Keratinocyte (primary cell): ENCODE data around the gene TEN1. TPM values are rescaled to one million over a fixed set of nuclear protein-coding genes. Genes with fewer than 3 reads are reported as not detected.

ENCODE experiments used
- DNase-seq: peaks from one replicate; pipeline ENCODE4 v3.0.0-alpha.2; 2011; ENCODE audit warnings: low read depth, missing footprints, low spot score
- FAIRE-seq: peaks from 2 replicates; lab custom pipeline; 2011; peaks lifted over from hg19 to GRCh38; lab: Jason Lieb, UNC
- H2AFZ ChIP-seq: 2 replicates; pipeline ENCODE4 v1.6.0; 2012; ENCODE audit warnings: low read length, control low read depth, inconsistent platforms; ENCODE audit not compliant: control insufficient read depth
- H3K27ac ChIP-seq: 2 replicates; pipeline ENCODE4 v1.5.1; 2011; ENCODE audit warnings: low read length; ENCODE audit not compliant: control insufficient read depth, insufficient read depth
- H3K27me3 ChIP-seq: 3 replicates; pipeline ENCODE4 v1.6.0; 2011; ENCODE audit warnings: low read length; ENCODE audit not compliant: control insufficient read depth, insufficient read depth; ENCODE audit errors: extremely low read depth
- H3K36me3 ChIP-seq, 2 experiments: 2 replicates in 1 of 2; 3 replicates in 1 of 2; pipeline ENCODE4 v1.5.1; 2011; ENCODE audit warnings: low read length in 2 of 2, mild to moderate bottlenecking in 1 of 2; ENCODE audit not compliant: control insufficient read depth in 2 of 2, insufficient read depth in 2 of 2; ENCODE audit errors: extremely low read depth in 1 of 2
- H3K4me1 ChIP-seq: 3 replicates; pipeline ENCODE4 v1.5.1; 2011; ENCODE audit warnings: low read length; ENCODE audit not compliant: control insufficient read depth, insufficient read depth; ENCODE audit errors: extremely low read depth
- H3K4me2 ChIP-seq: 3 replicates; pipeline ENCODE4 v1.6.0; 2011; ENCODE audit warnings: low read depth, low read length; ENCODE audit not compliant: control insufficient read depth, insufficient read depth; ENCODE audit errors: extremely low read depth
- H3K4me3 ChIP-seq, 3 experiments: fragments of 200-600 bp in 1 of 3; sonication (generic) in 1 of 3; 2 replicates in 2 of 3; 3 replicates in 1 of 3; pipeline ENCODE4 v1.5.1; 2011 to 2016; ENCODE audit warnings: low read length in 3 of 3, mild to moderate bottlenecking in 3 of 3, control low read depth in 2 of 3, inconsistent platforms in 1 of 3, low read depth in 1 of 3, mixed read lengths in 1 of 3, mixed run types in 1 of 3, moderate library complexity in 1 of 3; ENCODE audit not compliant: control insufficient read depth in 2 of 3, insufficient read depth in 2 of 3; ENCODE audit errors: extremely low read depth in 1 of 3
- H3K79me2 ChIP-seq: 2 replicates; pipeline ENCODE4 v1.6.0; 2012; ENCODE audit warnings: low read length; ENCODE audit not compliant: control insufficient read depth, insufficient read depth
- H3K9ac ChIP-seq: 3 replicates; pipeline ENCODE4 v1.6.0; 2011; ENCODE audit warnings: low read length; ENCODE audit not compliant: control insufficient read depth, insufficient read depth; ENCODE audit errors: extremely low read depth
- H3K9me1 ChIP-seq: 3 replicates; pipeline ENCODE4 v1.6.0; 2011; ENCODE audit warnings: low read length; ENCODE audit not compliant: control insufficient read depth, insufficient read depth; ENCODE audit errors: extremely low read depth
- H3K9me3 ChIP-seq: 2 replicates; pipeline ENCODE4 v1.5.1; 2012; ENCODE audit warnings: low read depth, low read length; ENCODE audit not compliant: control insufficient read depth
- H4K20me1 ChIP-seq: 3 replicates; pipeline ENCODE4 v1.6.0; 2011; ENCODE audit warnings: low read length; ENCODE audit not compliant: control insufficient read depth, insufficient read depth; ENCODE audit errors: extremely low read depth
- CTCF ChIP-seq, 3 experiments: IDR thresholded peaks in 1 of 3; conservative IDR thresholded peaks in 1 of 3; optimal IDR thresholded peaks in 1 of 3; 2 replicates in 2 of 3; 3 replicates in 1 of 3; pipeline versions ENCODE3 to v1.5.1; 2011; ENCODE audit warnings: low read length in 3 of 3, mild to moderate bottlenecking in 3 of 3, moderate library complexity in 2 of 3, control low read depth in 1 of 3, inconsistent platforms in 1 of 3; ENCODE audit not compliant: insufficient read depth in 2 of 3; ENCODE audit errors: extremely low read depth in 1 of 3
- EZH2 ChIP-seq: IDR thresholded peaks from one replicate; pipeline ENCODE4 v1.6.1; 2012; ENCODE audit warnings: inconsistent platforms, mild to moderate bottlenecking, low read length, moderate library complexity
- dilution Hi-C: fragments of 300-500 bp; cut with MboI; formaldehyde crosslinking; loops from one replicate; pipeline ENCODE4 v1.7.0; 2020; ENCODE audit warnings: low sequenced_read_pairs; ENCODE audit not compliant: extremely low pct_ligation_motif_present
- polyA plus RNA-seq, 5 experiments: library from polyadenylated mRNA; depleted of rRNA in 3 of 5; stranded (reverse) in 3 of 5; stranded (forward) in 1 of 5; unstranded in 1 of 5; fragments of >200 nt; gene quantifications; 1 replicate in 1 of 5; 2 replicates in 3 of 5; 3 replicates in 1 of 5; pipeline versions ENCODE4 v1.2.1 to v1.2.3, GENCODE V29; 2011 to 2012; ENCODE audit warnings: missing spikeins in 2 of 5, low read depth in 1 of 5, low replicate concordance in 1 of 5

Gene TEN1
- polyA plus RNA-seq, 1 donor (not counting 4 experiments of a cell fraction or from before 2014, with no cell fraction given), result 11.7 TPM

DNA sequence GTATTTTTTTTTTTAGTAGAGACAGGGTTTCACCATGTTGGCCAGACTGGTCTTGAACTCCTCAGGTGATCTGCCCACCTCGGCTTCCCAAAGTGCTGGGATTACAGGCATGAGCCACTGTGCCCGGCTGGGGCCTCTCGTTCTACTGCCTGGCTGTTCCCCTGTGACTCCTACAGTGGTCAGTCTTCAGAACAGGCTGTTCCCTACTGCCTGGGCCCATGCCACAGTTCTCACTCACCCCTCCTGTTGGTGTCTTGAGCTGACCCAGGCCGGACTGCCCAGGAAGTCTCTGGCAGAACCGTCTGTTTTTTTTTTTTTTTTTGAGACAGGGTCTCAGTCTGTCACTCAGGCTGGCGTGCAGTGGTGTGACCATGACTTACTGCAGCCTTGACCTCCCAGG is 24.9 kb downstream of the TEN1 start:
- Histone ChIP-seq H2AFZ (no peak overlapping the region), H3K79me2 (no peaks in the 10 kb centered on the region), H3K4me1 (peaks cover 4% of the 10 kb centered on the region), H3K4me3 (no peak overlapping the region), H3K36me3 (peaks cover 12% of the 10 kb centered on the region in 2 experiments), H4K20me1 (no peaks in the 10 kb centered on the region), H3K27me3 (no peaks in the 10 kb centered on the region), H3K4me2 (no peak overlapping the region), H3K9me1 (no peaks in the 10 kb centered on the region), H3K9ac (no peak overlapping the region), H3K9me3 (no peaks in the 10 kb centered on the region), H3K27ac (no peak overlapping the region)
- DNase-seq (no peak), FAIRE-seq (no peak)
- dilution Hi-C loops, result no loop called here
- TF ChIP-seq CTCF (optimal IDR thresholded peaks at IDR 0.05 in 1 of 3, IDR thresholded peaks at IDR 0.05 in 1 of 3, conservative IDR thresholded peaks at IDR 0.05 in 1 of 3; ENCODE audit: extremely low read depth in 1 of 3, insufficient read depth in 2 of 3, low read length in 3 of 3) (no peak), EZH2 (no peak)

- Histone ChIP-seq H4K20me1 (no peaks in the 10 kb centered on the region), H3K36me3 (peaks cover 13 to 18% of the 10 kb centered on the region in 2 experiments), H3K27ac (no peak overlapping the region), H3K27me3 (no peaks in the 10 kb centered on the region), H3K4me1 (peaks cover 4% of the 10 kb centered on the region), H3K4me3 (no peak overlapping the region), H3K9me3 (no peaks in the 10 kb centered on the region), H3K9me1 (no peaks in the 10 kb centered on the region), H3K9ac (no peak overlapping the region), H3K4me2 (no peak overlapping the region), H2AFZ (no peak overlapping the region), H3K79me2 (no peaks in the 10 kb centered on the region)
- TF ChIP-seq EZH2 (no peak), CTCF (optimal IDR thresholded peaks at IDR 0.05 in 1 of 3, IDR thresholded peaks at IDR 0.05 in 1 of 3, conservative IDR thresholded peaks at IDR 0.05 in 1 of 3; ENCODE audit: extremely low read depth in 1 of 3, insufficient read depth in 2 of 3, low read length in 3 of 3) (no peak)
- FAIRE-seq (no peak), DNase-seq (no peak)
- dilution Hi-C loops, result no loop called here
Observed at GRCh38 chr17:76004750-76005262, 25.8 kb downstream of the TEN1 start.
